H1 (cell line): ENCODE data around the gene GRK5. TPM values are rescaled to one million over a fixed set of nuclear protein-coding genes. Genes with fewer than 3 reads are reported as not detected.

Experiments used
- GABPA ChIP-seq: IDR thresholded peaks from 2 replicates; pipeline ENCODE4 v1.6.1; 2011; ENCODE audit warnings: mild to moderate bottlenecking, low read length, moderate library complexity, borderline replicate concordance; ENCODE audit not compliant: insufficient read depth
- polyA plus RNA-seq, 7 experiments: library from polyadenylated mRNA; depleted of rRNA in 3 of 7; stranded (reverse) in 5 of 7; unstranded in 2 of 7; fragments of >200 nt in 5 of 7; fragments of 200-250 nt in 2 of 7; gene quantifications; 1 replicate in 5 of 7; 2 replicates in 1 of 7; 4 replicates in 1 of 7; pipeline versions ENCODE4 v1.2.1 to v1.2.3, GENCODE V29; 2011 to 2013; ENCODE audit warnings: missing spikeins in 2 of 7, mixed read lengths in 2 of 7
- total RNA-seq: library from RNA; stranded (reverse); fragmentation: NEBNext Ultra II Directional; extraction: Animal tissue kit (Norgen Biotek cat#: 25700); gene quantifications from 2 replicates; pipeline ENCODE4 v1.2.1, GENCODE V29; 2021

The GRK5 gene
- total and polyA plus RNA-seq, 2 of the 8 experiments (the other 6 are each of a cell fraction or from before 2014, with no cell fraction given): 0.54 to 2.5 TPM

GRCh38 chr10:119416855-119417254 lies 209.5 kb downstream of the GRK5 start (continued):
- peak; percentile 63; the same call in 1 of the 2 replicates for TF ChIP-seq GABPA
